Liver (tissue), 9 donors: ENCODE measurements around the gene EPX. TPM values are rescaled to one million over a fixed set of nuclear protein-coding genes. Genes with fewer than 3 reads are reported as not detected.

Experiments
- DNase-seq: peaks from one replicate; pipeline ENCODE4 v3.0.0-alpha.2; 2017; ENCODE audit warnings: low spot score
- H3K27ac ChIP-seq, 2 donors: one replicate each; pipeline ENCODE4 v1.7.0; 2013; ENCODE audit warnings: inconsistent platforms in 2 of 2, low read length in 2 of 2, control low read depth in 1 of 2, low read depth in 1 of 2, mild to moderate bottlenecking in 1 of 2
- H3K27me3 ChIP-seq, 4 donors: one replicate each; pipeline versions ENCODE4 v1.6.1 to v1.7.0; 2013; ENCODE audit warnings: low read length in 3 of 4, inconsistent platforms in 1 of 4, mild to moderate bottlenecking in 1 of 4, moderate library complexity in 1 of 4; ENCODE audit not compliant: control insufficient read depth in 4 of 4, insufficient read depth in 4 of 4
- H3K36me3 ChIP-seq, 4 donors: one replicate each; pipeline versions ENCODE4 v1.6.1 to v1.7.0; 2013; ENCODE audit warnings: low read length in 3 of 4, mild to moderate bottlenecking in 3 of 4, low read depth in 1 of 4, moderate library complexity in 1 of 4; ENCODE audit not compliant: control insufficient read depth in 4 of 4, insufficient read depth in 3 of 4
- H3K4me1 ChIP-seq, 4 donors: one replicate each; pipeline versions ENCODE4 v1.6.1 to v1.7.0; 2013; ENCODE audit warnings: low read length in 3 of 4, mild to moderate bottlenecking in 3 of 4, moderate library complexity in 1 of 4; ENCODE audit not compliant: control insufficient read depth in 4 of 4, insufficient read depth in 4 of 4
- H3K4me3 ChIP-seq, 3 donors: one replicate each; pipeline versions ENCODE4 v1.6.1 to v1.7.0; 2013; ENCODE audit warnings: low read length in 3 of 3, control low read depth in 1 of 3, low read depth in 1 of 3, mild to moderate bottlenecking in 1 of 3
- H3K9ac ChIP-seq, 2 donors: one replicate each; pipeline ENCODE4 v1.7.0; 2013; ENCODE audit warnings: low read length in 2 of 2, mild to moderate bottlenecking in 2 of 2, moderate library complexity in 2 of 2, control low read depth in 1 of 2, low read depth in 1 of 2
- H3K9me3 ChIP-seq, 4 donors: one replicate each; pipeline versions ENCODE4 v1.6.1 to v1.7.0; 2013; ENCODE audit warnings: low read length in 3 of 4; ENCODE audit not compliant: control insufficient read depth in 4 of 4
- ATF3 ChIP-seq: IDR thresholded peaks from 2 replicates; pipeline ENCODE4 v1.6.1; 2016; ENCODE audit warnings: antibody characterized with exemption
- CTCF ChIP-seq: fragments of 150-350 bp; IDR thresholded peaks from 2 replicates; pipeline ENCODE4 v1.5.1; 2017; ENCODE audit warnings: improper control_type of control experiment, low read depth, low read length; ENCODE audit not compliant: missing input control
- EGR1 ChIP-seq, 2 donors: IDR thresholded peaks; 2 replicates each; pipeline ENCODE4 v1.6.1; 2016 to 2018; ENCODE audit warnings: antibody characterized with exemption in 2 of 2, low read depth in 2 of 2
- FOXA1 ChIP-seq: IDR thresholded peaks from 2 replicates; pipeline ENCODE4 v1.6.1; 2016; ENCODE audit warnings: antibody characterized with exemption
- FOXA2 ChIP-seq: IDR thresholded peaks from 2 replicates; pipeline ENCODE4 v1.6.1; 2016; ENCODE audit warnings: antibody characterized with exemption
- GABPA ChIP-seq, 2 donors: IDR thresholded peaks in 1 of 2; conservative IDR thresholded peaks in 1 of 2; 2 replicates each; pipeline ENCODE4 v1.6.1; 2016; ENCODE audit warnings: antibody characterized with exemption in 2 of 2, mild to moderate bottlenecking in 1 of 2, moderate library complexity in 1 of 2
- HNF4A ChIP-seq, 2 donors: conservative IDR thresholded peaks; 2 replicates each; pipeline ENCODE4 v1.6.1; 2016; ENCODE audit warnings: antibody characterized with exemption in 2 of 2, mild to moderate bottlenecking in 2 of 2
- HNF4G ChIP-seq: IDR thresholded peaks from 2 replicates; pipeline ENCODE4 v1.6.1; 2016; ENCODE audit warnings: antibody characterized with exemption
- JUND ChIP-seq, 2 donors: IDR thresholded peaks; 2 replicates each; pipeline ENCODE4 v1.6.1; 2016; ENCODE audit warnings: antibody characterized with exemption in 2 of 2
- NR2F2 ChIP-seq: IDR thresholded peaks from 2 replicates; pipeline ENCODE4 v1.6.1; 2016; ENCODE audit warnings: antibody characterized with exemption
- RAD21 ChIP-seq, 2 donors: IDR thresholded peaks; 2 replicates each; pipeline ENCODE4 v1.6.1; 2016; ENCODE audit warnings: antibody characterized with exemption in 2 of 2, mild to moderate bottlenecking in 2 of 2
- REST ChIP-seq: IDR thresholded peaks from 2 replicates; pipeline ENCODE4 v1.6.1; 2016; ENCODE audit warnings: antibody characterized with exemption, mild to moderate bottlenecking
- RXRA ChIP-seq, 2 donors: IDR thresholded peaks; 2 replicates each; pipeline ENCODE4 v1.6.1; 2017 to 2018; ENCODE audit warnings: antibody characterized with exemption in 2 of 2, mild to moderate bottlenecking in 1 of 2
- SP1 ChIP-seq: IDR thresholded peaks from 2 replicates; pipeline ENCODE4 v1.6.1; 2018; ENCODE audit warnings: antibody characterized with exemption, mild to moderate bottlenecking
- TAF1 ChIP-seq: conservative IDR thresholded peaks from 2 replicates; pipeline ENCODE4 v1.6.1; 2016; ENCODE audit warnings: antibody characterized with exemption, mild to moderate bottlenecking
- YY1 ChIP-seq: IDR thresholded peaks from 2 replicates; pipeline ENCODE4 v1.6.1; 2016; ENCODE audit warnings: antibody characterized with exemption, mild to moderate bottlenecking
- WGBS: extraction: QIAGEN DNeasy Blood & Tissue Kit; methylation state at CpG from one replicate; pipeline ENCODE4 v1.1.7; 2013; 5-methylcytosine and 5-hydroxymethylcytosine counted together
- polyA plus RNA-seq, 2 donors: library from polyadenylated mRNA; stranded (reverse) in 1 of 2; unstranded in 1 of 2; fragments of 200-250 nt in 1 of 2; fragments of >200 nt in 1 of 2; fragmentation: Nextera tagmentation in 1 of 2; extraction: Ambion mirVana in 1 of 2; gene quantifications; one replicate each; pipeline versions ENCODE4 v1.2.1 to v1.2.3, GENCODE V29; 2013 to 2015
- total RNA-seq, 2 donors: library from RNA; depleted of rRNA; stranded (reverse); fragments of >200 nt; gene quantifications; one replicate each; pipeline ENCODE4 v1.2.3, GENCODE V29; 2014
- TF ChIP-seq, protein P1 (sequence below): IDR thresholded peaks from 2 replicates; pipeline ENCODE4 v1.6.1; 2016; ENCODE audit warnings: antibody characterized with exemption
- TF ChIP-seq, protein P2 (sequence below): IDR thresholded peaks from 2 replicates; pipeline ENCODE4 v1.6.1; 2016; ENCODE audit warnings: antibody characterized with exemption
- donor health status: healthy.
- donor health status: healthy.
- donor health status: healthy.
- donor health status: healthy.
- donor health status: healthy.

EPX gene
- total and polyA plus RNA-seq, 4 donors: 0.09 to 10.0 TPM; not detected in 2

- TF ChIP-seq, protein P1, sequence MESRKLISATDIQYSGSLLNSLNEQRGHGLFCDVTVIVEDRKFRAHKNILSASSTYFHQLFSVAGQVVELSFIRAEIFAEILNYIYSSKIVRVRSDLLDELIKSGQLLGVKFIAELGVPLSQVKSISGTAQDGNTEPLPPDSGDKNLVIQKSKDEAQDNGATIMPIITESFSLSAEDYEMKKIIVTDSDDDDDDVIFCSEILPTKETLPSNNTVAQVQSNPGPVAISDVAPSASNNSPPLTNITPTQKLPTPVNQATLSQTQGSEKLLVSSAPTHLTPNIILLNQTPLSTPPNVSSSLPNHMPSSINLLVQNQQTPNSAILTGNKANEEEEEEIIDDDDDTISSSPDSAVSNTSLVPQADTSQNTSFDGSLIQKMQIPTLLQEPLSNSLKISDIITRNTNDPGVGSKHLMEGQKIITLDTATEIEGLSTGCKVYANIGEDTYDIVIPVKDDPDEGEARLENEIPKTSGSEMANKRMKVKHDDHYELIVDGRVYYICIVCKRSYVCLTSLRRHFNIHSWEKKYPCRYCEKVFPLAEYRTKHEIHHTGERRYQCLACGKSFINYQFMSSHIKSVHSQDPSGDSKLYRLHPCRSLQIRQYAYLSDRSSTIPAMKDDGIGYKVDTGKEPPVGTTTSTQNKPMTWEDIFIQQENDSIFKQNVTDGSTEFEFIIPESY: no peak
- TF ChIP-seq FOXA2 (no peak), FOXA1 (no peak), GABPA (IDR thresholded peaks at IDR 0.05 in 1 of 2, conservative IDR thresholded peaks at IDR 0.05 in 1 of 2) (no peak), JUND (IDR thresholded peaks at IDR 0.05) (no peak), HNF4G (no peak), EGR1 (IDR thresholded peaks at IDR 0.05; ENCODE audit: low read depth in 2 of 2) (no peak)
Measured at GRCh38 chr17:58207451-58207850, 14.9 kb downstream of the EPX start (continued).

DNA sequence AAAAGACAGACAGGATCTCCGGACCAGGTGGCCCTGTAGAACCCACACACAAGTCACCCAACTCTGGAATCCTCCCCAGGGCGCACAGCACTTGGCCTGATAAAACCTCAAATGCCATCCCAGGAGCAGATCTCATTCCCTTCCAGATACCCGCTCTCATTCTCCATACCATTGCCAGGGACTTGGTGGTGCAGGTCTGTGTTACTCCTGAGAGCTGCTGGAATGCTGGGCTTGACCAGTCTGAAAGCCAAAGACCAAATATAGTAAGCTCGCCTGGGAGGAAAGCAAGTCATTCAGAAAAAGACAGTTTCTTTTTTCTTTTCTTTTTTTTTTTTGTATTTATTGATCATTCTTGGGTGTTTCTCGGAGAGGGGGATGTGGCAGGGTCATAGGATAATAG lies 15.8 kb downstream of the EPX start:
- Histone ChIP-seq H3K27ac (no peak overlapping the region), H3K4me1 (no peaks in the 10 kb centered on the region), H3K36me3 (peaks cover 2 to 60% (median 30%) of the 10 kb centered on the region in 4 donors), H3K9ac (no peak overlapping the region), H3K9me3 (no peaks in the 10 kb centered on the region), H3K27me3 (no peaks in the 10 kb centered on the region), H3K4me3 (no peak overlapping the region)
- no peak for TF ChIP-seq GABPA (IDR thresholded peaks at IDR 0.05 in 1 of 2, conservative IDR thresholded peaks at IDR 0.05 in 1 of 2)
- no peak for TF ChIP-seq EGR1 (IDR thresholded peaks at IDR 0.05; ENCODE audit: low read depth in 2 of 2)
- no peak for TF ChIP-seq NR2F2
- TF ChIP-seq FOXA2: no peak
- TF ChIP-seq SP1: no peak
- TF ChIP-seq HNF4G: no peak
- no peak for TF ChIP-seq RAD21 (IDR thresholded peaks at IDR 0.05)
- no peak for TF ChIP-seq RXRA (IDR thresholded peaks at IDR 0.05)
- TF ChIP-seq, protein P2, sequence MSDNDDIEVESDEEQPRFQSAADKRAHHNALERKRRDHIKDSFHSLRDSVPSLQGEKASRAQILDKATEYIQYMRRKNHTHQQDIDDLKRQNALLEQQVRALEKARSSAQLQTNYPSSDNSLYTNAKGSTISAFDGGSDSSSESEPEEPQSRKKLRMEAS: no peak
- TF ChIP-seq ATF3: no peak
- TF ChIP-seq CTCF: no peak
- TF ChIP-seq TAF1: no peak
- TF ChIP-seq FOXA1: no peak
- no peak for TF ChIP-seq REST
- TF ChIP-seq YY1: no peak
- TF ChIP-seq HNF4A (conservative IDR thresholded peaks at IDR 0.05): no peak
- TF ChIP-seq, protein P1: no peak
- TF ChIP-seq JUND (IDR thresholded peaks at IDR 0.05): no peak
- DNase-seq: no peak
- 91% methylated on average over 5 of the region's 5 CpGs for WGBS
